ENCODE measurements around the gene LHX3. TPM values are rescaled to one million over a fixed set of nuclear protein-coding genes. Genes with fewer than 3 reads are reported as not detected.
A peak's percentile ranks its signal among the peaks of the same experiment; 100 is the strongest.

The LHX3 gene
- total and polyA plus RNA-seq, 11 donors = not detected

DNA sequence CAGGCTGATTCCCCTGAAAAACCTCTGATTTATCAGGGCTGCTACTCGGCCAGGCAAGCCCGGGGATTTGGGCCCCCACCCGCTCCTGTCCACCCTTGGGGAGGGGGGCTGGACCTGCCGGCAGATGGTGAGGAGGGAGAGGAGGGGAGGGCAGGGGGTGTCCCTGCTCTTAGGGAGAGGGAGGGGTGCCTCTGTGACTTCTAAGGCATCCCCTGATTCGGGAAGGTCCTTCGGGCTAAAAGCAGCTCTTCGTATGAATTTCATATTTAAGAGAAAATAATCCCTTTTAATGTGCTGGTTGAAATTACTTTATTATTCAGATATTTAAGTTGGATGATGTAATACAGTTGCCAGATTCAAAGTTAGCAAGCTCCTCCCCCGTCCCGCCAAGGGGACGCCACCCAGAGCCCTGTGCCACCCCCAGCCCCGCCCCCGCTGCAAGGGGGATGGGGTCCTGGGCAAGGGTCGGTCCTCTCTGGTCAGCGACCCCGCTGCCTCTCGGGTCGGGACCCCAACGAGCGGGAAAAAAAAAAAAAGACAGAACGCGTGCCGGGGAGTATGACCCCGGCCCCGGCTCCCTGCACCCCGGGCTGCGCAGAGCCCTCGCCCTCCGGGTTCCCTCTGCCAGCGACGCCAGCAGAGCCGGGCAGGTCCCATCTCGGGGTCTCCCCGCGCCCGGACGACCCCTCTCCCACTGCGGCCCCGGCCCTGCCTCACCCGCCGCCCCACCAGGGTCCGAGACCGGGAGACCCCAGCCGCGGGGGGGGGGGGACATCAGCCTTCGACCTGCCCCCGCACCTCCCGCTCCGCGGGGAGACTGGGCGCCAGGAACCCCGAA lies 12.4 kb downstream of the LHX3 start:
- H3K9me3 ChIP-seq = no peaks in the 10 kb centered on the region
- intact Hi-C loops (cut with DNase I) = no loop called here
- DNase-seq (no peak), ATAC-seq (no peak)
- peaks cover 39 to 94% (median 82%) of the 10 kb centered on the region in 9 donors for H3K27me3 ChIP-seq
- no peaks in the 10 kb centered on the region for H3K36me3 ChIP-seq
- 2 to 4% (median 3%) methylated on average over 24 to 51 of the region's 51 CpGs for WGBS, 4 donors
- peak overlapping the region in 1 of 12 donors; percentile 3 for H3K4me3 ChIP-seq
- no peak for TF ChIP-seq POLR2A (IDR thresholded peaks at IDR 0.05)
- TF ChIP-seq, protein P1, sequence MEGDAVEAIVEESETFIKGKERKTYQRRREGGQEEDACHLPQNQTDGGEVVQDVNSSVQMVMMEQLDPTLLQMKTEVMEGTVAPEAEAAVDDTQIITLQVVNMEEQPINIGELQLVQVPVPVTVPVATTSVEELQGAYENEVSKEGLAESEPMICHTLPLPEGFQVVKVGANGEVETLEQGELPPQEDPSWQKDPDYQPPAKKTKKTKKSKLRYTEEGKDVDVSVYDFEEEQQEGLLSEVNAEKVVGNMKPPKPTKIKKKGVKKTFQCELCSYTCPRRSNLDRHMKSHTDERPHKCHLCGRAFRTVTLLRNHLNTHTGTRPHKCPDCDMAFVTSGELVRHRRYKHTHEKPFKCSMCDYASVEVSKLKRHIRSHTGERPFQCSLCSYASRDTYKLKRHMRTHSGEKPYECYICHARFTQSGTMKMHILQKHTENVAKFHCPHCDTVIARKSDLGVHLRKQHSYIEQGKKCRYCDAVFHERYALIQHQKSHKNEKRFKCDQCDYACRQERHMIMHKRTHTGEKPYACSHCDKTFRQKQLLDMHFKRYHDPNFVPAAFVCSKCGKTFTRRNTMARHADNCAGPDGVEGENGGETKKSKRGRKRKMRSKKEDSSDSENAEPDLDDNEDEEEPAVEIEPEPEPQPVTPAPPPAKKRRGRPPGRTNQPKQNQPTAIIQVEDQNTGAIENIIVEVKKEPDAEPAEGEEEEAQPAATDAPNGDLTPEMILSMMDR (IDR thresholded peaks at IDR 0.05) = no peak
- peaks cover 0 to 22% (median 0%) of the 10 kb centered on the region in 12 donors for H3K4me1 ChIP-seq
- H3K27ac ChIP-seq = no peak overlapping the region

DNA sequence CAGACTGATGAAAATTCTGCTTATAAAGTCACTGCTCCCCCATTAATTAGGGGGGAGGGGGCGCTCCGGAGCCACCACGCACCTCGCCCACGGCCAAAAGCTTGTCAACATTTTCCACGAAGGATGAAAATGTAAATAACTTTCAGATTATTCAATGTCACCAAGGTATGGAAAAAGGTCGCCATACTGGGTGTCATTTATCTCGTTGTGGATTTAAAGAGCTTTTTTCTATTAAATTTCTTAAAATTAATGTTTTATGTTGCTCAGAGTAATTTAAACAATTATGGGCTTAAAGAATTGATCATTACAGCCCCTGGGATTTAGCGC lies 13.0 kb downstream of the LHX3 start:
- 15 to 20% (median 17%) methylated on average over 9 of the region's 9 CpGs for WGBS, 4 donors
- Histone ChIP-seq H3K36me3 (no peaks in the 10 kb centered on the region), H3K4me3 (no peak overlapping the region), H3K4me1 (peaks cover 0 to 22% (median 0%) of the 10 kb centered on the region in 12 donors), H3K27me3 (peaks cover 35 to 94% (median 77%) of the 10 kb centered on the region in 9 donors), H3K9me3 (no peaks in the 10 kb centered on the region), H3K27ac (no peak overlapping the region)
- ATAC-seq (no peak), DNase-seq (no peak)
- no peak for TF ChIP-seq POLR2A (IDR thresholded peaks at IDR 0.05)
- TF ChIP-seq, protein P1 (IDR thresholded peaks at IDR 0.05) = no peak
- intact Hi-C loops (cut with DNase I) = no loop called here

DNA sequence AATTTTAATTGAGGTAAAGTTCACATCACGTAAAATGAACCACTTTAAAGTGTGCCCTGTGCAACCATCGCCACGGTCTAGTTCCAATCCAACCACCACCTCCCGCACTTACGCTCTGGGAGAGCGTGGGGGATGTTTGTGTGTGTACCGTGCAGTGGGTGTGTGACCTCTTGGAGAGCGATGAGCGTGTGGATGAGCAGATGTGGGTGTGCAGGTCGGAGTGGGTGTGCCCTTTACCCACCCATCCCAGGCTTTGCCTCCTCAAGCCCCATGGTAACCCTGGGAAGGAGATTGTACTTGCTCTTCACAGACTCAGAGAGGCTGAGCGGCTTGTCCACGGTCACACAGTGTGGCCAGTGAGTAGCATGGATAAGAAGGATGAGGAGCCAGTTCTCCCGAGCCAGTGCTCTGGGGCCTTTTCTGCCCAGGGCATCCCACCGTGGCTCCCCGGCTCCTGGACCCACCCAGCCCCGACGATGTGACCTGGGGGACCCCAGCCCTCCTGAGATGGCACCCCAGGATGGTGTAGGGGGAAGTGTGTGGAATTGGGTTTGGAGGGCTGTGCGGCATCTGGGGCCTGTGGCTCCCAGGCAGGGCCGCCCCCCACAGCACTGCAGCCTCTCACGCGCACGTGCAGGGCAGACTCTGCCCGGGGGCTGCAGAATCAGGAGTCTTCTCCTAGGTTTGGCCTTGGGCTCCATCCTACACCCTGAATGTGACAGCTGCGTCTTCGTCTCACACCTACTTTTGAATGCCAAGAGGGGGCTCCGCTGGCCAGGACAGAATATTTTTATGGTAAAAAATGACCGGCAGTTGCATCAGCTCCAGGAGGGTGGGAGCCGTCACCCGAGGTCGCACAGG lies 13.6 kb downstream of the LHX3 start:
- peak in 1 of 4 donors; percentile 24 for ATAC-seq

More for the DNA sequence above, 13.6 kb downstream of the LHX3 start:
- H3K4me3 ChIP-seq = no peak overlapping the region
- DNase-seq = no peak
- peaks cover 32 to 94% (median 71%) of the 10 kb centered on the region in 9 donors for H3K27me3 ChIP-seq
- peaks cover 0 to 22% (median 0%) of the 10 kb centered on the region in 12 donors for H3K4me1 ChIP-seq
- H3K36me3 ChIP-seq = no peaks in the 10 kb centered on the region
- 42 to 62% (median 44%) methylated on average over 15 to 30 of the region's 30 CpGs for WGBS, 4 donors
- intact Hi-C loops (cut with DNase I) = no loop called here
- H3K27ac ChIP-seq = no peak overlapping the region
- no peak for TF ChIP-seq POLR2A (IDR thresholded peaks at IDR 0.05)
- TF ChIP-seq, protein P1 (IDR thresholded peaks at IDR 0.05) = no peak
- no peaks in the 10 kb centered on the region for H3K9me3 ChIP-seq
